H9 (cell line): Measurements from ENCODE around the gene FUT1. TPM values are rescaled to one million over a fixed set of nuclear protein-coding genes. Genes with fewer than 3 reads are reported as not detected.

Experiments used
- DNase-seq: peaks from one replicate; pipeline ENCODE4 v3.0.0-alpha.2; 2017
- H2AFZ ChIP-seq: one replicate; pipeline ENCODE4 v1.6.1; 2013; ENCODE audit warnings: mild to moderate bottlenecking, low read length, control low read depth, moderate library complexity
- H2AK5ac ChIP-seq: 2 replicates; pipeline ENCODE4 v1.6.1; 2013; ENCODE audit warnings: low read length, control low read depth, mixed read lengths; ENCODE audit not compliant: insufficient read length
- H2BK120ac ChIP-seq: one replicate; pipeline ENCODE4 v1.6.1; 2013; ENCODE audit warnings: low read depth, mild to moderate bottlenecking, low read length, control low read depth, inconsistent platforms; ENCODE audit not compliant: poor library complexity, severe bottlenecking
- H2BK12ac ChIP-seq: 2 replicates; pipeline ENCODE4 v1.6.1; 2013; ENCODE audit warnings: low read length, control low read depth, mixed read lengths, low read depth; ENCODE audit not compliant: insufficient read length
- H2BK15ac ChIP-seq: 2 replicates; pipeline ENCODE4 v1.6.1; 2013; ENCODE audit warnings: low read depth, low read length, control low read depth
- H2BK20ac ChIP-seq: one replicate; pipeline ENCODE4 v1.6.1; 2013; ENCODE audit warnings: low read depth, mild to moderate bottlenecking, low read length, control low read depth, inconsistent platforms; ENCODE audit not compliant: poor library complexity, severe bottlenecking
- H2BK5ac ChIP-seq: 2 replicates; pipeline ENCODE4 v1.6.1; 2013; ENCODE audit warnings: low read length, control low read depth, mixed read lengths; ENCODE audit not compliant: insufficient read length
- H3K14ac ChIP-seq: 2 replicates; pipeline ENCODE4 v1.6.1; 2013; ENCODE audit warnings: low read length, control low read depth; ENCODE audit not compliant: insufficient read depth
- H3K18ac ChIP-seq: 2 replicates; pipeline ENCODE4 v1.6.1; 2013; ENCODE audit warnings: low read depth, mild to moderate bottlenecking, mixed read lengths, low read length, control low read depth; ENCODE audit not compliant: insufficient read length
- H3K23ac ChIP-seq: 2 replicates; pipeline ENCODE4 v1.6.1; 2013; ENCODE audit warnings: low read length, control low read depth, mixed read lengths, low read depth; ENCODE audit not compliant: insufficient read length
- H3K23me2 ChIP-seq: 2 replicates; pipeline ENCODE4 v1.6.1; 2013; ENCODE audit warnings: low read depth, mild to moderate bottlenecking, mixed read lengths, low read length, control low read depth; ENCODE audit not compliant: insufficient read length, poor library complexity, severe bottlenecking
- H3K27ac ChIP-seq: 2 replicates; pipeline ENCODE4 v1.5.1; 2013; ENCODE audit warnings: low read length, control low read depth, mixed read lengths, low read depth; ENCODE audit not compliant: insufficient read length
- H3K27me3 ChIP-seq: 2 replicates; pipeline ENCODE4 v1.6.1; 2013; ENCODE audit warnings: low read length, control low read depth, inconsistent platforms; ENCODE audit not compliant: insufficient read depth
- H3K4ac ChIP-seq: 2 replicates; pipeline ENCODE4 v1.6.1; 2013; ENCODE audit warnings: low read depth, mild to moderate bottlenecking, control low read depth, inconsistent platforms, low read length, moderate library complexity
- H3K4me1 ChIP-seq: 2 replicates; pipeline ENCODE4 v1.6.1; 2013; ENCODE audit warnings: low read length, control low read depth, inconsistent platforms; ENCODE audit not compliant: insufficient read depth
- H3K4me2 ChIP-seq: 2 replicates; pipeline ENCODE4 v1.6.1; 2013; ENCODE audit warnings: low read length, control low read depth, mixed read lengths; ENCODE audit not compliant: insufficient read length, insufficient read depth
- H3K56ac ChIP-seq: 2 replicates; pipeline ENCODE4 v1.6.1; 2013; ENCODE audit warnings: low read depth, mild to moderate bottlenecking, mixed read lengths, low read length, control low read depth; ENCODE audit not compliant: insufficient read length
- H3K79me1 ChIP-seq: 2 replicates; pipeline ENCODE4 v1.6.1; 2013; ENCODE audit warnings: low read depth, mild to moderate bottlenecking, moderate library complexity, low read length, control low read depth, inconsistent platforms; ENCODE audit not compliant: insufficient read depth, poor library complexity, severe bottlenecking
- H3K79me2 ChIP-seq: 2 replicates; pipeline ENCODE4 v1.6.1; 2013; ENCODE audit warnings: low read length, control low read depth, inconsistent platforms; ENCODE audit not compliant: insufficient read depth
- H3K9ac ChIP-seq: 2 replicates; pipeline ENCODE4 v1.6.1; 2013; ENCODE audit warnings: low read length, control low read depth, mixed read lengths; ENCODE audit not compliant: insufficient read length; ENCODE audit errors: extremely low read depth
- H3K9me3 ChIP-seq: one replicate; pipeline ENCODE4 v1.6.1; 2013; ENCODE audit warnings: low read depth, low read length, inconsistent platforms; ENCODE audit not compliant: control insufficient read depth
- H3T11ph ChIP-seq: one replicate; pipeline ENCODE4 v1.6.1; 2013; ENCODE audit warnings: mild to moderate bottlenecking, low read length, control low read depth, inconsistent platforms
- H4K20me1 ChIP-seq: one replicate; pipeline ENCODE4 v1.6.1; 2013; ENCODE audit not compliant: control insufficient read depth, insufficient read length, insufficient read depth
- H4K5ac ChIP-seq: 2 replicates; pipeline ENCODE4 v1.6.1; 2013; ENCODE audit warnings: low read depth, mild to moderate bottlenecking, mixed read lengths, low read length, control low read depth; ENCODE audit not compliant: insufficient read length
- H4K8ac ChIP-seq: replicated peaks from 2 replicates; pipeline ENCODE4 v1.6.1; 2013; ENCODE audit warnings: low read length, control low read depth, mixed read lengths, low read depth; ENCODE audit not compliant: insufficient read length
- H4K91ac ChIP-seq: 2 replicates; pipeline ENCODE4 v1.6.1; 2013; ENCODE audit warnings: low read depth, mild to moderate bottlenecking, moderate library complexity, mixed read lengths, low read length, control low read depth; ENCODE audit not compliant: insufficient read length
- H3K27ac Mint-ChIP-seq, 3 experiments: 2 replicates in 2 of 3; 3 replicates in 1 of 3; pipeline ENCODE4 v1.8.0; 2020 to 2021; ENCODE audit warnings: mixed read lengths in 3 of 3, mild to moderate bottlenecking in 1 of 3, moderate library complexity in 1 of 3
- H3K27me3 Mint-ChIP-seq: 2 replicates; pipeline ENCODE4 v1.8.0; 2021; ENCODE audit warnings: low read depth, mild to moderate bottlenecking, moderate library complexity, mixed read lengths
- H3K36me3 Mint-ChIP-seq, 3 experiments: 2 replicates in 2 of 3; 3 replicates in 1 of 3; pipeline ENCODE4 v1.8.0; 2020 to 2021; ENCODE audit warnings: low read depth in 3 of 3, mixed read lengths in 3 of 3; ENCODE audit not compliant: insufficient read depth in 1 of 3
- H3K4me1 Mint-ChIP-seq, 2 experiments: 2 replicates each; pipeline ENCODE4 v1.8.0; 2020; ENCODE audit warnings: mixed read lengths in 2 of 2
- H3K4me3 Mint-ChIP-seq, 2 experiments: 2 replicates in 1 of 2; 3 replicates in 1 of 2; pipeline ENCODE4 v1.8.0; 2020 to 2021; ENCODE audit warnings: mild to moderate bottlenecking in 2 of 2, mixed read lengths in 2 of 2, moderate library complexity in 1 of 2
- H3K9me3 Mint-ChIP-seq, 2 experiments: 2 replicates in 1 of 2; 3 replicates in 1 of 2; pipeline ENCODE4 v1.8.0; 2020; ENCODE audit warnings: mild to moderate bottlenecking in 2 of 2, mixed read lengths in 2 of 2, moderate library complexity in 1 of 2
- CTCF ChIP-seq: fragments of 200-600 bp; sonication (generic); conservative IDR thresholded peaks from 3 replicates; pipeline ENCODE4 v1.8.0; 2021; ENCODE audit warnings: antibody characterized with exemption, mild to moderate bottlenecking
- WGBS: extraction: QIAGEN DNeasy Blood & Tissue Kit; methylation state at CpG from one replicate; pipeline ENCODE4 v1.1.7; 2013; ENCODE audit warnings: missing lambda C conversion rate, low lambda C conversion rate, mixed read lengths; ENCODE audit not compliant: insufficient read length; ENCODE audit errors: extremely low coverage; 5-methylcytosine and 5-hydroxymethylcytosine counted together
- total RNA-seq: library from RNA; stranded (reverse); gene quantifications from 2 replicates; pipeline ENCODE4 v1.2.1, GENCODE V29; 2021

Gene FUT1
- total RNA-seq, 1 experiment from 2014 or later, result 16.1 TPM

GRCh38 chr19:48772503-48772953, 20.1 kb upstream of the FUT1 start:
- Histone ChIP-seq H3K4me2 (no peak overlapping the region), H4K8ac (no peak overlapping the region), H3K23me2 (no peaks in the 10 kb centered on the region), H4K20me1 (no peaks in the 10 kb centered on the region), H2AFZ (no peak overlapping the region), H2BK15ac (no peak overlapping the region), H3T11ph (no peak overlapping the region), H3K79me2 (no peaks in the 10 kb centered on the region), H2BK120ac (no peak overlapping the region), H4K5ac (no peak overlapping the region), H3K27ac (no peak overlapping the region), H2BK12ac (no peak overlapping the region), H3K79me1 (no peaks in the 10 kb centered on the region), H3K27me3 (no peaks in the 10 kb centered on the region), H3K9me3 (no peaks in the 10 kb centered on the region), H3K14ac (no peak overlapping the region), H3K9ac (no peak overlapping the region), H3K4me1 (no peaks in the 10 kb centered on the region), H3K56ac (no peak overlapping the region), H2BK5ac (no peak overlapping the region), H4K91ac (no peak overlapping the region), H2AK5ac (no peak overlapping the region), H3K23ac (no peak overlapping the region), H3K4ac (no peak overlapping the region), H3K18ac (no peak overlapping the region), H2BK20ac (no peak overlapping the region)
- no peaks in the 10 kb centered on the region; the same call in 1 of the 2 replicates for H3K27me3 Mint-ChIP-seq
- H3K4me1 Mint-ChIP-seq, result peaks cover 4 to 8% of the 10 kb centered on the region in 2 experiments
- H3K9me3 Mint-ChIP-seq, result no peaks in the 10 kb centered on the region
- no CpG with 5 or more reads among the region's 13 CpGs for WGBS
- TF ChIP-seq CTCF, result no peak
- no peak overlapping the region for H3K4me3 Mint-ChIP-seq
- no peak overlapping the region; a peak in 2 of 7 replicates for H3K27ac Mint-ChIP-seq
- H3K36me3 Mint-ChIP-seq, result no peaks in the 10 kb centered on the region
- DNase-seq, result no peak
